NCI-H2196 (cell line): Measurements from ENCODE around the gene ONECUT3.
"Not testable (repeated sequence)": the region's sequence is repeated elsewhere in the genome, so short reads cannot be mapped to it uniquely, and the experiment has no call there.

Experiments used
- DNase-seq: peaks from one replicate; lab custom pipeline; 2025; ENCODE audit not compliant: unreplicated experiment; lab: John Stamatoyannopoulos, UW

The ONECUT3 gene

DNA sequence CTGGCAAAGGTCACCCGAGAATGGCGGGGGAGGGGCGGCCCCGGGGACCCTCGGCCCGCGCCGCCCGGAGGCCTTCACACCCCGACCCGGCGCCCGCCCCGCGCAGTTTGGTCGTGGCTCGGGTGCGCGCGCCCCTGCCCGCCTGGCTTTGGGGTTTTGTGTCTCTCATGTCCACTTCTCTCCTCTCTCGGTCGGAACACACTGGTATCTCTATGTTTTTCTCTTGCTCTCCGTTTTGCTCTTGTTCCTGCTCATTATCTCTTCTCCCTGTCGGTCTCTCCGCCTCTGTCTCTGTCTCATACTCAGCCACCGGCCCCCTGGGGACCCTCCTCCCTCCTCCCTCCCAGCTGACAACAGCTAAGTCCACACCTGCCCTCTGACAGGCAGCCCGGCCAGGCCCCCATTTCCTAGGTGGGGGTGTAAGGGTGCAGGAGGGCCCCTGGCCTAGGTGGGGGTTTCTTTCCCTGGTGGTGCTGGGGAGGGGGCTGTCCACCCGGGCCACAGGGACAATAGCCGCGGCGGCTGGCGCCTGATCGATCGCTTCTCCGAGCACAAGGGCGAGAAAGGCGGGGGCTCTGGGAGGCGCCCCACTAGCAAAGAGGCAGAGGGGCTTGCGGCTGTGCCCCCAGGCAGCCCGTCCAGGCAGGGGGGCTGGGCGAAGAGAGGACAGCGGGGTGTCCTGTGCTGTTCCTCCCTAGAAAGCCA lies 2.3 kb downstream of the ONECUT3 start:
- DNase-seq = no peak

- DNase-seq = no peak
Measured at GRCh38 chr19:1756264-1756663, 3.0 kb downstream of the ONECUT3 start.

GRCh38 chr19:1756705-1757465 lies 3.6 kb downstream of the ONECUT3 start:
- DNase-seq = no peak

GRCh38 chr19:1757468-1758230 lies 4.3 kb downstream of the ONECUT3 start:
- no peak for DNase-seq

- DNase-seq = no peak
Measured at GRCh38 chr19:1758231-1758577, 4.9 kb downstream of the ONECUT3 start.

GRCh38 chr19:1758959-1759903 lies 5.9 kb downstream of the ONECUT3 start:
- DNase-seq = no peak

DNA sequence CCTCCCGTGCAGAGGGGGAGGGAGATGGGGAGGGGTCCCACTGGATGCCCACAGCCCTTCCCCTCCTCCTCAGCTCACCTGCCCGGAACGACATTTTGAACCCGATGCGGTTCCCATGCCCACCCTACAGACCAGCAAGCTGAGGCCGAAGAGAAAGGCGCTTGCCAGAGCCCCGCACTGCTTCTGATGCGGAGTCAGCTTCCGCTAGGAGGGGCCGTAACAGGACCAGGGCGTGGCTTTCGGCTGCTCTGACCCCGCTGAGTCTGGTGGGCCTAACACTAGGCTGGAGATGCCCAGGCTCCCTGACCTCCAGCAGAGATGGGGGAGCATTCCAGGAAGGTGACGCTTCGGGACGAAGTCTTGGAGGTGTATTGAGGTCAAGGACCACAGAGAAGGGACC lies 6.7 kb downstream of the ONECUT3 start:
- DNase-seq = no peak

- DNase-seq = not testable (repeated sequence)
Measured at GRCh38 chr19:1760786-1761527, 7.7 kb downstream of the ONECUT3 start.

- no peak for DNase-seq
Measured at GRCh38 chr19:1761528-1762242, 8.4 kb downstream of the ONECUT3 start.

GRCh38 chr19:1762243-1763117 lies 9.2 kb downstream of the ONECUT3 start:
- no peak for DNase-seq

GRCh38 chr19:1763648-1764639 lies 10.6 kb downstream of the ONECUT3 start:
- DNase-seq = no peak

DNA sequence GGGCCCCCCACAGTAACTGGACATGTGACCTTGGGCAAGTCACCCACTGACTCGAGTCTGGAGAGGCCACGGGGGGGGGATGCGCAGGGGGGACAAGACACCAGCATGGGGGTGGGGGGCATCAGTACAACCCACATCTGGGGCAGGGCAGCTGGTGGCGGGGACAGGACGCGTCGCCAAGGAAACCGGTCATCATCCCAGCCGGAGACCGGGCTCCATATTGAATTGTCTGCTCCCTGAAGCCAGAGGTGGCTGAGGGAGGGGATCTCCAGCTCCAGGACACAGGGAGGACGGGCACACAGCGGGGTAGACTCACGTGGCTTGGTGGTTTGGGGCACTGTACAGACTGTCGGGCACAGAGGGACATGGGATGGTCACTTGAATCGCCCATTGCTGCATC lies 11.4 kb downstream of the ONECUT3 start:
- DNase-seq = no peak

DNA sequence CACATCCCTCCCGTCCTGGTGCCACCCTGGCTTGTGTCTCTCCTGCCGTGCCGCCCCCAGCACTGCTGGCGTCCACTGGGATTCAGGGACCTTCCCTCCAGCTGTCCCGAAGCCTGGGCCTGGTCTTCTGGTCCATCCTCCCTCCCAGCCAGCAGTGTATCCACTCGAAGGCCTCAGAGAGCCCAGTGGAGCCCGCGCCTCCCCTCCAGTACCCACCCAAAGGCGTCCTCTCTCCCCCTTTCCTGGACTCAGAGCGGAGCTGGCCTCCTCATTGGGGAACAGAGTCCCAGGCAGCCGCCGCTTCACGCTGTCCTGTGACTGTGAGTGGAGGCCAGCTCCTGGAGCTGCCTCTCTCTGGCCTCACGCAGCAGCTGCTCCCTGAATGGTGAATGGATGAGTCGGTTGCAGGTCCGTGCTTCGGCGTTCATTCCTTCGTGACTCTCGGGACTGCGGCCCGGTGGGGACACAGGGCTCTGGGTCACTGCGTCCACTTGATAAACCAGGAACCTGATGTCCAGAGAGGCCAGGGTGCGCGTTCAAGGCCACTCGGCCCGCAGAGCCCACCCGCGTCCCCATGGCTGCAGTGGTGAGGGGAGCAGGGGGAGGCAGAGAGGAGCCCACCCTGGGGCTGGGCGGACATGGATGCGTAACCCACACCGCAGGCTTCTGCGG lies 12.1 kb downstream of the ONECUT3 start:
- no peak for DNase-seq

DNA sequence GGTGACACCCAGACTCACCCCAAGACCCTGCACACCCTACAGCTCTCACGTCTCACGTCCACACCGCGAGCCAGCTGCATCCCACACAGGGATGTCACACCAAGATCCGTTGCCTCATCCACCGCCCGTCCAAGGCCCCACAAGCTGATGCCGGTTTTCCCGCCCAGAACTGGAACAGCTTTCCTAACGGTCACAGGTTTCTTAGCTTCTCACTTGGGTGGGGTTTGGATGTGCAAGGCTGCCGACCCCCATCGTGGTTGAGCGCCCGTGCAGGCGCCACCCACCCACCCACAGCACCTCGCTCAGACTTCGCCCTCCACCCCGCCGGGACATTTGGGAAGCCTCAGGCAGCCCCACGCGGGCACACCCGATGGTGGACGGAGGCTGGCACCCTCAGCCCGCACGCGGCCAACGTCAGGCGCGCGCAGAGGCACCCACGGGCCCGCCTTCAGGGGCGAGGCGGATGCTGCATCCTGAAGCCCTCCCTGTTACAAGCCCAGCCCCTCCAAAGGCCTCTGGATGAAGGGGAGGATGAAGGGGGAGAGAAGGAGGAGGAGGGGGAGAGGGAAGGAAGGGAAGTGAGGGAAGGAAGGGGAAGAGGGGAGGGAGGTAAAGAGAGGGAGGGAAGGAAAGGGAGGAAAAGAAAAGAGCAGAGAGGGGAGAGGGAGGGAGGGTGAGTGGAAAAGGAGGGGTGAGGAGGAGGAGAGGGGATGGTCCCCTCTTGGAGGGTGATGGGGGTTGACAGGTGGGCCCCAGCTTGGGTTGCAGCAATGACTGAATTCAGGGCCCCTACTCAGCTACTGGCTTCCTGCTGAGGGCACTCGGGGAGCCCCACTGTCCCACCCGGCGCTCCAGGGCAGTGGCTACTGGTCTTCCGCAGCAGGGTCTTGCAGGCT lies 12.8 kb downstream of the ONECUT3 start:
- no peak for DNase-seq

DNA sequence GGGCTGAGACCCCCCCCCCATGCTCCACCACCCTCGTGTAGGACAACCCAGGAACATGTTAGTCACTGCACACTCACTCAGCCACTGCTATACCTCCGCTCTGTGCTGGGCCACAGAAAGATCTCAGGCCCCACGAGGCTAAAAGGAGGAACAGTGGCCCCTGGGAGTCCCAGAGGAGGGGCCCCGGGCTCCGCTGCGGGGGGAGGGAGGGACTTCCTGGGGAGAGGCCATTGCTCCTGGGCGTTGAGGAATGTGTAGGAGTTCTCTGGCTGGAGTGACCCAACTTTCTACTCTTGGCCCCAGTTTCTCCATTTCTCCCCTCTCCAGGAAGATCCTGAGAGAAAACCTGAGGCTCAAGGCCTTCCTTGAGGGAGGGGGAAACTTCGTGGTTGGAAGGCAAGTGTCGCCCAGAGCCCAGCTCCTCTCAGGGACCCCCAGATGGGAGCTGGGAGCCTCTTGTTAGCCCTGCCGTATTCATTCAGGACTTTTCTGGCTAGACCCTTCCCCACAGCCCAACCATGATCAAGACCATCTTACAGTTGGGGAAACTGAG lies 13.6 kb downstream of the ONECUT3 start:
- DNase-seq = no peak
